Endothelial cell of umbilical vein (primary cell): Measurements from ENCODE around the gene CDRT15. TPM values are rescaled to one million over a fixed set of nuclear protein-coding genes. Genes with fewer than 3 reads are reported as not detected.

Source experiments
- BruUV-seq: library from RNA; stranded (reverse); fragments of 400-500 nt; replicated peaks from 2 replicates; lab custom pipeline; 2021; lab: Mats Ljungman, UMichigan
- CTCF ChIA-PET: fragments of 300-600, 350-600 bp; sonication (Branson Sonifier 250); formaldehyde crosslinking; loops from one replicate; lab custom pipeline; 2021; ENCODE audit warnings: antibody characterized with exemption, inconsistent platforms; lab: Charles Lee
- POLR2A ChIA-PET: fragments of 300-600, 350-600 bp; sonication (Branson Sonifier 250); formaldehyde crosslinking; loops from one replicate; lab custom pipeline; 2021; ENCODE audit warnings: antibody characterized with exemption, inconsistent platforms; lab: Charles Lee
- DNase-seq: peaks from one replicate; pipeline ENCODE4 v3.0.0-alpha.2; 2011; ENCODE audit warnings: low read depth, low spot score
- FAIRE-seq: peaks from 2 replicates; lab custom pipeline; 2011; peaks lifted over from hg19 to GRCh38; lab: Jason Lieb, UNC
- H2AFZ ChIP-seq: 2 replicates; pipeline ENCODE4 v1.6.0; 2012; ENCODE audit warnings: low read depth, low read length, control low read depth, inconsistent platforms
- H3K27ac ChIP-seq: 2 replicates; pipeline ENCODE4 v1.5.1; 2011; ENCODE audit warnings: low read depth, mild to moderate bottlenecking, control low read depth, low read length, moderate library complexity; ENCODE audit not compliant: insufficient read depth
- H3K27me3 ChIP-seq, 2 experiments: 2 replicates each; pipeline versions ENCODE4 v1.6.0 to v1.6.1; 2011; ENCODE audit warnings: low read length in 2 of 2, mixed read lengths in 1 of 2; ENCODE audit not compliant: control insufficient read depth in 2 of 2, insufficient read depth in 2 of 2
- H3K36me3 ChIP-seq, 2 experiments: 2 replicates in 1 of 2; 3 replicates in 1 of 2; pipeline ENCODE4 v1.5.1; 2011; ENCODE audit warnings: low read length in 2 of 2, mild to moderate bottlenecking in 1 of 2, moderate library complexity in 1 of 2; ENCODE audit not compliant: control insufficient read depth in 2 of 2, insufficient read depth in 2 of 2; ENCODE audit errors: extremely low read depth in 1 of 2
- H3K4me1 ChIP-seq: 3 replicates; pipeline ENCODE4 v1.5.1; 2011; ENCODE audit warnings: mild to moderate bottlenecking, low read length; ENCODE audit not compliant: control insufficient read depth, insufficient read depth; ENCODE audit errors: extremely low read depth
- H3K4me2 ChIP-seq: 2 replicates; pipeline ENCODE4 v1.6.1; 2011; ENCODE audit warnings: low read length, control low read depth, mixed read lengths; ENCODE audit not compliant: insufficient read depth
- H3K4me3 ChIP-seq, 3 experiments: fragments of 200-600 bp in 1 of 3; sonication (generic), shearing (Covaris generic) in 1 of 3; replicated peaks in 1 of 3; 2 replicates each; pipeline ENCODE4 v1.5.1; 2011 to 2016; ENCODE audit warnings: control low read depth in 3 of 3, low read length in 3 of 3, mild to moderate bottlenecking in 2 of 3, inconsistent platforms in 1 of 3, low read depth in 1 of 3, moderate library complexity in 1 of 3; ENCODE audit not compliant: insufficient read depth in 1 of 3
- H3K79me2 ChIP-seq: 2 replicates; pipeline ENCODE4 v1.6.0; 2012; ENCODE audit warnings: low read length, inconsistent platforms; ENCODE audit not compliant: control insufficient read depth, insufficient read depth
- H3K9ac ChIP-seq: replicated peaks from 2 replicates; pipeline ENCODE3; 2011; ENCODE audit warnings: low read length, control low read depth; ENCODE audit not compliant: insufficient read depth; ENCODE audit errors: extremely low read depth
- H3K9me1 ChIP-seq: replicated peaks from 3 replicates; pipeline ENCODE4 v1.6.0; 2011; ENCODE audit warnings: mild to moderate bottlenecking, low read length; ENCODE audit not compliant: control insufficient read depth, insufficient read depth; ENCODE audit errors: extremely low read depth
- H3K9me3 ChIP-seq: replicated peaks from 2 replicates; pipeline ENCODE4 v1.5.1; 2012; ENCODE audit warnings: low read length, inconsistent platforms; ENCODE audit not compliant: control insufficient read depth, insufficient read depth
- H4K20me1 ChIP-seq: replicated peaks from 2 replicates; pipeline ENCODE3; 2011; ENCODE audit warnings: mild to moderate bottlenecking, low read length; ENCODE audit not compliant: control insufficient read depth, insufficient read depth; ENCODE audit errors: extremely low read depth
- EZH2 ChIP-seq: IDR thresholded peaks from 2 replicates; pipeline ENCODE4 v1.6.1; 2012; ENCODE audit warnings: borderline replicate concordance, low read depth, mild to moderate bottlenecking, moderate library complexity, low read length, inconsistent platforms; ENCODE audit not compliant: severe bottlenecking
- FOS ChIP-seq: IDR thresholded peaks from 2 replicates; pipeline ENCODE4 v1.6.1; 2011; ENCODE audit warnings: mild to moderate bottlenecking, low read length, moderate library complexity, borderline replicate concordance; ENCODE audit not compliant: insufficient read depth
- GATA2 ChIP-seq: IDR thresholded peaks from 2 replicates; pipeline ENCODE4 v1.7.0; 2011; ENCODE audit warnings: low read depth, mild to moderate bottlenecking, moderate library complexity, mixed read lengths, low read length; ENCODE audit not compliant: insufficient read length, insufficient read depth
- JUN ChIP-seq: IDR thresholded peaks from 2 replicates; pipeline ENCODE4 v1.6.1; 2011; ENCODE audit warnings: borderline replicate concordance, low read depth; ENCODE audit not compliant: insufficient read length, insufficient read depth
- MYC ChIP-seq: IDR thresholded peaks from one replicate; pipeline ENCODE4 v1.6.1; 2011; ENCODE audit warnings: mild to moderate bottlenecking, low read depth, low read length
- POLR2A ChIP-seq: IDR thresholded peaks from 2 replicates; pipeline ENCODE4 v1.6.1; 2012; ENCODE audit warnings: low read depth, mild to moderate bottlenecking, control low read depth, low read length
- POLR2AphosphoS5 ChIP-seq: IDR thresholded peaks from 2 replicates; pipeline ENCODE4 v1.6.1; 2012; ENCODE audit warnings: low read depth, mild to moderate bottlenecking, control low read depth, low read length, moderate library complexity; ENCODE audit not compliant: insufficient read depth
- dilution Hi-C: fragments of 300-500 bp; cut with MboI; formaldehyde crosslinking; loops from one replicate; pipeline ENCODE4 v1.15.0; 2019; ENCODE audit warnings: low sequenced_read_pairs; ENCODE audit not compliant: extremely low pct_ligation_motif_present
- intact Hi-C: fragments of 100-400 bp; cut with micrococcal nuclease; formaldehyde crosslinking; loops from one replicate; pipeline ENCODE4 v1.10.0; 2022
- polyA plus RNA-seq, 4 experiments: library from polyadenylated mRNA; depleted of rRNA in 3 of 4; stranded (reverse) in 3 of 4; unstranded in 1 of 4; fragments of >200 nt; gene quantifications; 2 replicates each; pipeline versions ENCODE4 v1.2.1 to v1.2.3, GENCODE V29; 2011 to 2012; ENCODE audit warnings: missing spikeins in 1 of 4
- total RNA-seq: library from RNA; stranded (reverse); gene quantifications from 2 replicates; pipeline ENCODE4 v1.2.3, GENCODE V29; 2021
- TF ChIP-seq, protein P1 (sequence below), 2 donors: IDR thresholded peaks; 1 replicate in 1 of 2; 2 replicates in 1 of 2; pipeline ENCODE4 v1.5.1; 2011; ENCODE audit warnings: low read length in 2 of 2, mild to moderate bottlenecking in 2 of 2, moderate library complexity in 2 of 2, control low read depth in 1 of 2, inconsistent platforms in 1 of 2, low read depth in 1 of 2; ENCODE audit not compliant: insufficient read depth in 1 of 2; ENCODE audit errors: extremely low read depth in 1 of 2
- TF ChIP-seq, protein P2 (sequence below): IDR thresholded peaks from 2 replicates; pipeline ENCODE4 v1.6.1; 2011; ENCODE audit not compliant: insufficient read depth, insufficient read length

CDRT15 gene
- total and polyA plus RNA-seq, 2 donors (not counting 3 experiments of a cell fraction or from before 2014, with no cell fraction given): not detected

DNA sequence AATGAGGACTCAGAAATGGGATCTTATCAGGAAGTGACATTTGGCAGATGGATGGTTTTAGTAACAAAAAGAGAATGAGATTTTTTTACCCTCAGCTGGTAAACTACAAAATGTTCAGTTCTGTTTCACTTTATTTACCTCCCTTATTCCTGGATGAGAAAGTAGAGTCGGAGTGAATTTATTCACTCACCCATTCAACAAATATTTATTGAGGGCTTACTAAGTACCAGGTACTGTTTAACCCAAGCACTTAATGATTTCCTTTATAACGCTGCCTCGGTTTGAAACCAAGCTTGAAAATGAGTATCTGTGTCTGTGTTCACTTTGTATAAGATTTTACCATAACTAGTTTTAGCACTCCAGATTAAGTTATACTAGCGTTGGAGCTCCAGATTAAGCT, 38.1 kb downstream of the CDRT15 start:
- POLR2A ChIA-PET: no interaction called here

More for the DNA sequence above, 38.1 kb downstream of the CDRT15 start:
- no peak overlapping the region for H3K27ac ChIP-seq
- H3K79me2 ChIP-seq: no peaks in the 10 kb centered on the region
- H3K27me3 ChIP-seq: no peaks in the 10 kb centered on the region
- no peak overlapping the region for H3K4me3 ChIP-seq
- dilution Hi-C loops (no loop called here), intact Hi-C loops (no loop called here)
- TF ChIP-seq GATA2 (no peak), EZH2 (no peak), POLR2AphosphoS5 (no peak), MYC (no peak), FOS (no peak), POLR2A (no peak), JUN (no peak)
- TF ChIP-seq, protein P1, sequence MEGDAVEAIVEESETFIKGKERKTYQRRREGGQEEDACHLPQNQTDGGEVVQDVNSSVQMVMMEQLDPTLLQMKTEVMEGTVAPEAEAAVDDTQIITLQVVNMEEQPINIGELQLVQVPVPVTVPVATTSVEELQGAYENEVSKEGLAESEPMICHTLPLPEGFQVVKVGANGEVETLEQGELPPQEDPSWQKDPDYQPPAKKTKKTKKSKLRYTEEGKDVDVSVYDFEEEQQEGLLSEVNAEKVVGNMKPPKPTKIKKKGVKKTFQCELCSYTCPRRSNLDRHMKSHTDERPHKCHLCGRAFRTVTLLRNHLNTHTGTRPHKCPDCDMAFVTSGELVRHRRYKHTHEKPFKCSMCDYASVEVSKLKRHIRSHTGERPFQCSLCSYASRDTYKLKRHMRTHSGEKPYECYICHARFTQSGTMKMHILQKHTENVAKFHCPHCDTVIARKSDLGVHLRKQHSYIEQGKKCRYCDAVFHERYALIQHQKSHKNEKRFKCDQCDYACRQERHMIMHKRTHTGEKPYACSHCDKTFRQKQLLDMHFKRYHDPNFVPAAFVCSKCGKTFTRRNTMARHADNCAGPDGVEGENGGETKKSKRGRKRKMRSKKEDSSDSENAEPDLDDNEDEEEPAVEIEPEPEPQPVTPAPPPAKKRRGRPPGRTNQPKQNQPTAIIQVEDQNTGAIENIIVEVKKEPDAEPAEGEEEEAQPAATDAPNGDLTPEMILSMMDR (IDR thresholded peaks at IDR 0.05; ENCODE audit: extremely low read depth in 1 of 2, insufficient read depth in 1 of 2, low read depth in 1 of 2, low read length in 2 of 2): no peak
- TF ChIP-seq, protein P2, sequence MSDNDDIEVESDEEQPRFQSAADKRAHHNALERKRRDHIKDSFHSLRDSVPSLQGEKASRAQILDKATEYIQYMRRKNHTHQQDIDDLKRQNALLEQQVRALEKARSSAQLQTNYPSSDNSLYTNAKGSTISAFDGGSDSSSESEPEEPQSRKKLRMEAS: no peak
- H3K4me1 ChIP-seq: peaks cover 7% of the 10 kb centered on the region
- no peaks in the 10 kb centered on the region for H3K36me3 ChIP-seq
- H3K9ac ChIP-seq: no peak overlapping the region
- H4K20me1 ChIP-seq: no peaks in the 10 kb centered on the region
- H3K9me1 ChIP-seq: no peaks in the 10 kb centered on the region
- no peak overlapping the region for H3K4me2 ChIP-seq
- no TSS peak for BruUV-seq
- CTCF ChIA-PET: no interaction called here
- H3K9me3 ChIP-seq: no peaks in the 10 kb centered on the region
- DNase-seq: no peak
- FAIRE-seq: no peak
- H2AFZ ChIP-seq: no peak overlapping the region
